Immature natural killer cell (primary cell): ENCODE measurements around the gene WNT2. TPM values are rescaled to one million over a fixed set of nuclear protein-coding genes. Genes with fewer than 3 reads are reported as not detected.

Experiments used
- DNase-seq, 3 donors: peaks; one replicate each; pipeline ENCODE4 v3.0.0; 2022; ENCODE audit warnings: mixed read lengths in 1 of 3
- H3K27ac Mint-ChIP-seq, 6 donors: one replicate each; pipeline ENCODE4 v1.8.0; 2020; ENCODE audit warnings: mixed read lengths in 6 of 6, mild to moderate bottlenecking in 5 of 6, inconsistent platforms in 4 of 6, moderate library complexity in 3 of 6
- H3K27me3 Mint-ChIP-seq, 3 donors: one replicate each; pipeline ENCODE4 v1.8.0; 2020 to 2021; ENCODE audit warnings: low read depth in 3 of 3, mild to moderate bottlenecking in 3 of 3, mixed read lengths in 3 of 3, moderate library complexity in 3 of 3, inconsistent platforms in 1 of 3
- H3K36me3 Mint-ChIP-seq, 3 donors: one replicate each; pipeline ENCODE4 v1.8.0; 2020; ENCODE audit warnings: mixed read lengths in 3 of 3, inconsistent platforms in 2 of 3, mild to moderate bottlenecking in 2 of 3
- H3K4me1 Mint-ChIP-seq, 2 donors: one replicate each; pipeline ENCODE4 v1.8.0; 2020; ENCODE audit warnings: inconsistent platforms in 2 of 2, mild to moderate bottlenecking in 2 of 2, mixed read lengths in 2 of 2, moderate library complexity in 1 of 2
- H3K4me3 Mint-ChIP-seq, 5 donors: one replicate each; pipeline ENCODE4 v1.8.0; 2020; ENCODE audit warnings: mild to moderate bottlenecking in 5 of 5, mixed read lengths in 5 of 5, inconsistent platforms in 3 of 5, moderate library complexity in 3 of 5
- H3K9me3 Mint-ChIP-seq, 6 donors: one replicate each; pipeline ENCODE4 v1.8.0; 2020; ENCODE audit warnings: mild to moderate bottlenecking in 6 of 6, mixed read lengths in 6 of 6, inconsistent platforms in 4 of 6, moderate library complexity in 3 of 6
- polyA plus RNA-seq, 3 donors: library from polyadenylated mRNA; unstranded; fragments of 300-500 nt; fragmentation: Illumina TruSeq; gene quantifications; one replicate each; pipeline ENCODE4 v1.2.3, GENCODE V29; 2021

The WNT2 gene
- polyA plus RNA-seq, 3 donors from 2014 or later, result not detected

DNA sequence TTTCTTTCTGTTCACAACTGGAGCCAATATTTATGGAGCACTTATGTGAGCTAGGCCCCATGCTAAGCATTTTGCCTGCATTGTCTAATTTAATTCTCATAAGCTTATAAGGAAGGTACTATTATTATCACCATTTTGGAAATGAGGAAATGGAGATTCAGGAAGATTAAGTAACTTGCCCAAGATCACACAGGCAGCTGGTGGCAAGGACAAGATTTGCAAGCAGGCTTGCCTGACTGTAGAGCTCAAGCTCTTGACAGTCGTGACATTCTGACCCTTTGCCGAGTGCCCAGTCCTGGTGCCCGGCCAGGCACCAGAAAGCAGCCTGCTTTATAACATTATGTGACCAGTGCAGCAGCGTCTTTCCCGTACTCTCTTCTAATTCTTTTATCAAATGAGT, 38.2 kb downstream of the WNT2 start:
- peaks cover 1 to 5% (median 4%) of the 10 kb centered on the region in 3 donors for H3K27me3 Mint-ChIP-seq
- no peak overlapping the region for H3K27ac Mint-ChIP-seq

GRCh38 chr7:117283779-117284178, 39.1 kb downstream of the WNT2 start:
- Mint-ChIP-seq H3K36me3 (no peaks in the 10 kb centered on the region), H3K4me3 (no peak overlapping the region), H3K4me1 (no peaks in the 10 kb centered on the region), H3K9me3 (peaks cover 0 to 5% (median 0%) of the 10 kb centered on the region in 6 donors), H3K27me3 (peaks cover 1 to 5% (median 4%) of the 10 kb centered on the region in 3 donors), H3K27ac (no peak overlapping the region)
- no peak for DNase-seq

More for the DNA sequence above, 38.2 kb downstream of the WNT2 start:
- peaks cover 0 to 5% (median 0%) of the 10 kb centered on the region in 6 donors for H3K9me3 Mint-ChIP-seq
- H3K4me1 Mint-ChIP-seq, result no peaks in the 10 kb centered on the region
- H3K4me3 Mint-ChIP-seq, result no peak overlapping the region
- no peaks in the 10 kb centered on the region for H3K36me3 Mint-ChIP-seq
- no peak for DNase-seq

DNA sequence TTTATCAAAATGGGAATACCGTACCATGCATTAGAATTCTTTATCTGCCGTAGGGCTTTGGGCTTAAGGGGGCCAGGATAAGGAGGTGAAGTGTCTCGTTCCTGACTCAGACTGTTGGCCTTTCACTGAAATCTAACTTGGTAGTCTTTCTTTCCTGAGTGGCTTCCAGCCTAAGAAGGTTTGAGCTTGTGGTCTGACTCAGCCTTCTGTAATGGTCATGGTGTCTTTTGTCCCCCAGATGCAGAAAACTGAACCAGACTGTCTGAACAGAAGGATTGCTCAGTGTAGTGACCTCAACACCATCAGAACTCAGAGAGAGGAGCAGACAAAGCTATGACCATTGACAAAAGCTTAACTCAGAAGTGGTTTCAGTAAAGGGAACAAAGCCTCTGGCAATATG, 39.5 kb downstream of the WNT2 start:
- no peak for DNase-seq
- peaks cover 1 to 5% (median 4%) of the 10 kb centered on the region in 3 donors for H3K27me3 Mint-ChIP-seq
- no peaks in the 10 kb centered on the region for H3K36me3 Mint-ChIP-seq
- H3K4me3 Mint-ChIP-seq, result no peak overlapping the region
- no peaks in the 10 kb centered on the region for H3K4me1 Mint-ChIP-seq
- peaks cover 0 to 5% (median 0%) of the 10 kb centered on the region in 6 donors for H3K9me3 Mint-ChIP-seq
- H3K27ac Mint-ChIP-seq, result no peak overlapping the region

DNA sequence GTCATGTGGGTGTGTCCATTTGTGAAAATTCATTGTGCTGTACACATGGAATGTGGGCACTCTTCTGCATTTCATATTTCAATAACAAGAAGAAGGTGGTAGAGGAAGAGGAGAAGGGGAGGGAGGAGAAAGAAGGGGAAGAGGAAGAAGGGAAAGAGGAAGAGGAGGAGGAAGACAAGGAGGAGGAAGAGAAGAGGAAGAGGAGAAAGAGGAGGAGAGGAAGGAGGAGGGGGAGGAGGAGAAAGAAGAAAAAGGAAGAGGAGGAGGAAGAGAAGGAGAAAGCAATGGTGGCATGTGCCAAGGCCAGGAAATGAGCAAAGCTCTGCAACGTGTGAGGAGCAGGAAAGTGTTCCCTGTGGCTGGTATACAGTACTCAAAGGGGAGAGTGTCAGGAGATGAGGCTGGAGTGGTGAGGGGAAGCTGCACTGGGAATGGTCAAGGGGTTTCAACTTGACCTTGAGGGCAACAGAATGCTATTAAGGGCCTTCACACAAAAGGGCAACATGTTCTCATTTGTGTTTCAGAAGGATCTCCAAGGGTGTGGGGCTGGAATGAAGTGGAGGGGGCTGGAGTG, 40.5 kb downstream of the WNT2 start:
- Mint-ChIP-seq H3K9me3 (peaks cover 0 to 5% (median 0%) of the 10 kb centered on the region in 6 donors), H3K27me3 (peaks cover 1 to 5% (median 4%) of the 10 kb centered on the region in 3 donors), H3K4me1 (no peaks in the 10 kb centered on the region), H3K27ac (no peak overlapping the region), H3K4me3 (no peak overlapping the region), H3K36me3 (no peaks in the 10 kb centered on the region)
- DNase-seq, result no peak

DNA sequence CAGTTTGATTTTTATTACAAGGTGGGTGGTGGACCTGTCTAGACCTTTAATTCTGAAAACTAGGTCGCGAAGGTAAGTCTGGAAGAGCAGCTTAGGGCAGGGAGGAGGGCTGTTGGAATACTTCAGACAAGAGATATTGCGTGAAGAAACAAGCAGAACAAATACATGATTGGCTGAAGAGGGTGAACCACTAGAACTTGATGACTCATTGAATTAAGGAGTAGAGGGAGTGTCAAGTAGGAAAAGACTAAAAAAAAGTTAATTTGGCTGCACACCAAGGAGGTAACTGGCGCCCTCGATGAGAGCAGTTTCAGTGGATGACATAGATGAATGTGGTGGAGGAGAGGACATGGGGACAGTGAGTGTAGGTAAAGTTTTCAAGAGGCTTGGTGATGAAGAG, 41.3 kb downstream of the WNT2 start:
- Mint-ChIP-seq H3K36me3 (no peaks in the 10 kb centered on the region), H3K27ac (no peak overlapping the region), H3K4me1 (no peaks in the 10 kb centered on the region), H3K4me3 (no peak overlapping the region), H3K9me3 (peaks cover 0 to 5% (median 0%) of the 10 kb centered on the region in 6 donors), H3K27me3 (peaks cover 1 to 4% (median 4%) of the 10 kb centered on the region in 3 donors)
- no peak for DNase-seq

- Mint-ChIP-seq H3K27ac (no peak overlapping the region), H3K36me3 (no peaks in the 10 kb centered on the region), H3K4me3 (no peak overlapping the region), H3K9me3 (peaks cover 0 to 2% (median 0%) of the 10 kb centered on the region in 6 donors), H3K4me1 (no peaks in the 10 kb centered on the region), H3K27me3 (peaks cover 1 to 4% (median 2%) of the 10 kb centered on the region in 3 donors)
- DNase-seq, result no peak
Observed at GRCh38 chr7:117279931-117280557, 42.8 kb downstream of the WNT2 start.

- H3K27ac Mint-ChIP-seq, result no peak overlapping the region
- H3K36me3 Mint-ChIP-seq, result no peaks in the 10 kb centered on the region
- no peaks in the 10 kb centered on the region for H3K4me1 Mint-ChIP-seq
- peaks cover 1 to 2% (median 2%) of the 10 kb centered on the region in 3 donors for H3K27me3 Mint-ChIP-seq
- H3K9me3 Mint-ChIP-seq, result peaks cover 0 to 2% (median 0%) of the 10 kb centered on the region in 6 donors
- no peak overlapping the region for H3K4me3 Mint-ChIP-seq
- DNase-seq, result no peak
Observed at GRCh38 chr7:117279203-117279602, 43.7 kb downstream of the WNT2 start.

DNA sequence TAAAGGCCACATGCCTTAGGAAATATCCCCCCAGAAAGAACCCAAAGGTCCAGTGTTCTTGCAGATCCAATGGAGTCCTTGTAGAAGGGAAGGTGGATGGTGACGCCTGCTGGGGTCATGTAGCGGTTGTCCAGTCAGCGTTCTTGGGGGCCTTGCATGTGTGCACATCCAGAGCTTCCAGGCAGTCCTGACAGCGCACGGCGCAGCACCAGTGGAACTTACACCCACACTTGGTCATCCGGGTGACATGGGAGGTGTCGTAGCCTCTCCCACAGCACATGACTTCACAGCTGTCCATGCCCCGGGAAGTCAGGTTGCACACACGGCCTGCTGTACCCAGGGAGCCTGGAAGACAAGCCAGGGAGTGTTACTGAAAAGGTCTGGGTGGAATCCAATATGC, 44.8 kb downstream of the WNT2 start:
- DNase-seq, result no peak
- H3K4me1 Mint-ChIP-seq, result no peaks in the 10 kb centered on the region
- peaks cover 1 to 2% (median 2%) of the 10 kb centered on the region in 3 donors for H3K27me3 Mint-ChIP-seq
- H3K9me3 Mint-ChIP-seq, result peaks cover 0 to 2% (median 0%) of the 10 kb centered on the region in 6 donors
- H3K36me3 Mint-ChIP-seq, result no peaks in the 10 kb centered on the region
- H3K4me3 Mint-ChIP-seq, result no peak overlapping the region
- no peak overlapping the region for H3K27ac Mint-ChIP-seq

- H3K4me1 Mint-ChIP-seq, result no peaks in the 10 kb centered on the region
- H3K4me3 Mint-ChIP-seq, result no peak overlapping the region
- no peak for DNase-seq
- H3K9me3 Mint-ChIP-seq, result peaks cover 0 to 2% (median 0%) of the 10 kb centered on the region in 6 donors
- no peaks in the 10 kb centered on the region for H3K36me3 Mint-ChIP-seq
- no peak overlapping the region for H3K27ac Mint-ChIP-seq
- H3K27me3 Mint-ChIP-seq, result peaks cover 0 to 2% (median 2%) of the 10 kb centered on the region in 3 donors
Observed at GRCh38 chr7:117277576-117277975, 45.3 kb downstream of the WNT2 start.

GRCh38 chr7:117274951-117275350, 47.9 kb downstream of the WNT2 start:
- H3K36me3 Mint-ChIP-seq, result no peaks in the 10 kb centered on the region
- H3K4me3 Mint-ChIP-seq, result no peak overlapping the region
- no peaks in the 10 kb centered on the region for H3K4me1 Mint-ChIP-seq
- H3K27me3 Mint-ChIP-seq, result peaks cover 0 to 9% (median 2%) of the 10 kb centered on the region in 3 donors
- H3K9me3 Mint-ChIP-seq, result peaks cover 0 to 2% (median 0%) of the 10 kb centered on the region in 6 donors
- DNase-seq, result no peak
- H3K27ac Mint-ChIP-seq, result no peak overlapping the region

- Mint-ChIP-seq H3K4me3 (no peak overlapping the region), H3K9me3 (no peaks in the 10 kb centered on the region), H3K36me3 (no peaks in the 10 kb centered on the region), H3K27me3 (peaks cover 0 to 7% (median 2%) of the 10 kb centered on the region in 3 donors), H3K4me1 (no peaks in the 10 kb centered on the region), H3K27ac (no peak overlapping the region)
- DNase-seq, result no peak
Observed at GRCh38 chr7:117273814-117274225, 49.0 kb downstream of the WNT2 start.

DNA sequence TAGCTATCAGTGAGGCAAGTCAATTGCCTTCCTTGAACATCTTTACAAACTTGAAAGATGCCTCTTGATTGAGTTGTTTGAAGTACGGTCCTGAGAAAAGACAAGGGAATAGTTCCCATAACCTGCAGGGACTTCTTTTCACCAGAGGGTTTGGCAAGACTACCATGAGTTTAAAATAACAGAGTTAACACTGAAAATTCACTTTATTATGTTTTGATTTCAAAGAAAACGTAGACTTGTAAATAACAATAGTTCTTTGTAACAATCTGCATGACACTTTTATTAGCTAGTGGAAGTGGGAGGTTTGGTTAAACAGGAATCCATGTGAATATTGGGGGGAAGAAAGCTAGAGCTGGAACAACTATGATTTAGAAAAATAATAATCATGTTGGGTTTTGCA, 49.5 kb downstream of the WNT2 start:
- Mint-ChIP-seq H3K4me1 (no peaks in the 10 kb centered on the region), H3K4me3 (no peak overlapping the region), H3K9me3 (no peaks in the 10 kb centered on the region), H3K36me3 (no peaks in the 10 kb centered on the region), H3K27ac (no peak overlapping the region), H3K27me3 (peaks cover 0 to 7% (median 2%) of the 10 kb centered on the region in 3 donors)
- no peak for DNase-seq

DNA sequence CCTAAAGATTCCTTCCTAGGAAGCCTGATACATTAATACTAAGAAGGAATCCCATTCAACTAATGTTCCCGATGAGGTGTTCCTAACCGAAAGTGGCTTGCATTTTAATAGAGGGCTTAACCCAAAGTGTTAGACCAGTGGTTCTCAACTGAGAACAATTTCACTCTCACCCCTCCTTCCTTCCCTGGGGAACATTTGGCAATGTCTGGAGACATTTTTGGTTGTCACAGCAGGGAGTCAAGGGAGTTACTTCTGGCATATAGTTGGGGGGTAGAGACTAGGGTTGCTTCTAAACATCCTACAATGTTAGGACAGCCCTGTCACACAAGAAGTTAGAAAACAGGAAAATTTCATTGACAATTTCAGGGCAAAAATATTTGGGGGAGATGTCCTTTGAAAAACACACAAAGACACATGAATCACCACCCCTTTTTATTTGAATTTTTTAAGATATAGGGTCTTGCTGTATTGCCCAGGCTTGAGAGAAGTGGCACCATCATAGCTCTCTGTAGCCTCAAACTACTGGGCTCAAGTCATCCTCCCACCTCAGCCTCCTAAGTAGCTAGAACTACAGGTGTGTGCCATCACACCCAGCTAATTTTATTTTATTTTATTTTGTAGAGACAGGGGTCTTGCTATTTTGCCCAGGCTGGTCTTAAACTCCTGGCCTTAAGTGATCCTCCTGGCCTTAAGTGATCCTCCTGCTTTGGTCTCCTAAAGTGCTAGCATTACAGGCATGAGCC, 50.7 kb downstream of the WNT2 start:
- H3K9me3 Mint-ChIP-seq, result no peaks in the 10 kb centered on the region
- H3K4me3 Mint-ChIP-seq, result no peak overlapping the region
- DNase-seq, result no peak
- H3K36me3 Mint-ChIP-seq, result no peaks in the 10 kb centered on the region
- no peak overlapping the region for H3K27ac Mint-ChIP-seq
- no peaks in the 10 kb centered on the region for H3K4me1 Mint-ChIP-seq
- peaks cover 0 to 7% (median 2%) of the 10 kb centered on the region in 3 donors for H3K27me3 Mint-ChIP-seq

GRCh38 chr7:117271566-117271965, 51.3 kb downstream of the WNT2 start:
- DNase-seq, result no peak
- Mint-ChIP-seq H3K4me1 (no peaks in the 10 kb centered on the region), H3K36me3 (no peaks in the 10 kb centered on the region), H3K27ac (no peak overlapping the region), H3K27me3 (peaks cover 0 to 7% (median 2%) of the 10 kb centered on the region in 3 donors), H3K9me3 (no peaks in the 10 kb centered on the region), H3K4me3 (no peak overlapping the region)
